ENCODE results near the gene AP3S2.

DNA sequence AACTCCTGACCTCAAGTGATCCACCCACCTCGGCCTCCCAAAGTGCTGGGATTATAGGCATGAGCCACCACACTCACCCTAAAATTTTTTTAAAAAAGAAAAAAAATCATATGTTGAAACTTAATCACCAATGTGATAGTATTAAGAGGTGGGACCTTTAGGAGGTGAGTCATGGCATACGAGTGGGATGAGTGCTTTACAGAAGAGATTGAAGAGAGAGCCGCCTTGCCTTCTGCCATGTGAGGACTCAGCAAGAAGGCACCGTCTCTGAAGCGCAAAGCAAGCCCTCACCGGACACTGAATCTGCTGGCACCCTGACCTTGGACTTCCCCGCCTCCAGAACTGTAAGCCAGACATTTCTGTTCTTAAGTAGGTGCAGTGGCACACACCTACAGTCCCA is 13.5 kb upstream of the AP3S2 start:
- TF ChIP-seq, protein P1, sequence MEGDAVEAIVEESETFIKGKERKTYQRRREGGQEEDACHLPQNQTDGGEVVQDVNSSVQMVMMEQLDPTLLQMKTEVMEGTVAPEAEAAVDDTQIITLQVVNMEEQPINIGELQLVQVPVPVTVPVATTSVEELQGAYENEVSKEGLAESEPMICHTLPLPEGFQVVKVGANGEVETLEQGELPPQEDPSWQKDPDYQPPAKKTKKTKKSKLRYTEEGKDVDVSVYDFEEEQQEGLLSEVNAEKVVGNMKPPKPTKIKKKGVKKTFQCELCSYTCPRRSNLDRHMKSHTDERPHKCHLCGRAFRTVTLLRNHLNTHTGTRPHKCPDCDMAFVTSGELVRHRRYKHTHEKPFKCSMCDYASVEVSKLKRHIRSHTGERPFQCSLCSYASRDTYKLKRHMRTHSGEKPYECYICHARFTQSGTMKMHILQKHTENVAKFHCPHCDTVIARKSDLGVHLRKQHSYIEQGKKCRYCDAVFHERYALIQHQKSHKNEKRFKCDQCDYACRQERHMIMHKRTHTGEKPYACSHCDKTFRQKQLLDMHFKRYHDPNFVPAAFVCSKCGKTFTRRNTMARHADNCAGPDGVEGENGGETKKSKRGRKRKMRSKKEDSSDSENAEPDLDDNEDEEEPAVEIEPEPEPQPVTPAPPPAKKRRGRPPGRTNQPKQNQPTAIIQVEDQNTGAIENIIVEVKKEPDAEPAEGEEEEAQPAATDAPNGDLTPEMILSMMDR (IDR thresholded peaks at IDR 0.05): no peak
- no peak for TF ChIP-seq POLR2A (IDR thresholded peaks at IDR 0.05)

All from testis (tissue), 2 donors.